ENCODE data around the gene TPH2. TPM values are rescaled to one million over a fixed set of nuclear protein-coding genes. Genes with fewer than 3 reads are reported as not detected.

TPH2 gene
- total RNA-seq, result 0.14 TPM in 1 of 2 replicates, not detected in the other

DNA sequence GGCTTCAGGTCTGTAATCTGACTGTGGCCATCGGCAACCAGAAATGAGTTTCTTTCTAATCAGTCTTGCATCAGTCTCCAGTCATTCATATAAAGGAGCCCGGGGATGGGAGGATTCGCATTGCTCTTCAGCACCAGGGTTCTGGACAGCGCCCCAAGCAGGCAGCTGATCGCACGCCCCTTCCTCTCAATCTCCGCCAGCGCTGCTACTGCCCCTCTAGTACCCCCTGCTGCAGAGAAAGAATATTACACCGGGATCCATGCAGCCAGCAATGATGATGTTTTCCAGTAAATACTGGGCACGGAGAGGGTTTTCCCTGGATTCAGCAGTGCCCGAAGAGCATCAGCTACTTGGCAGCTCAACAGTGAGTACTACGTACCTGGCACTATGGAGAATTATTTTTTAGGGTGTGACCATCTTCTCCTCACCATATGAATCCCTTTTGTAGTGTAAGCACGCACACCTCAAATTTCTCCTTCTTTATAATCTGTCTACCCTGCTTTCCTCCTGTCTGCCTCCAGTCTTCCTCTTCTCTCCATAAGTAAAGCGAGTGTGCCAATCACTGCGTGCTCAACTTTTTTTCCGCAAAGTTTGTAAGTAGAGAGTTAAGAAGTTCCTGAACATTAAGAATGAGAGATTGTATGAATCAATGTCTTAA, at the start of gene TPH2:
Gene TPH2 (plus strand): TSS at position 118 of the 658 bp plus-strand sequence. CDS start 142 bp downstream, at position 260.
- peak; percentile 30 for DNase-seq (ENCODE audit: low read depth, low spot score)

- no peak for DNase-seq (ENCODE audit: low read depth, low spot score)
These were observed 48.2 kb upstream of the TPH2 start for GRCh38 chr12:71890475-71890874.

- no peak for DNase-seq (ENCODE audit: low read depth, low spot score)
These were observed 46.6 kb upstream of the TPH2 start for GRCh38 chr12:71892059-71892458.

- DNase-seq (ENCODE audit: low read depth, low spot score), result no peak
These were observed 42.3 kb upstream of the TPH2 start for GRCh38 chr12:71896205-71896882.

DNA sequence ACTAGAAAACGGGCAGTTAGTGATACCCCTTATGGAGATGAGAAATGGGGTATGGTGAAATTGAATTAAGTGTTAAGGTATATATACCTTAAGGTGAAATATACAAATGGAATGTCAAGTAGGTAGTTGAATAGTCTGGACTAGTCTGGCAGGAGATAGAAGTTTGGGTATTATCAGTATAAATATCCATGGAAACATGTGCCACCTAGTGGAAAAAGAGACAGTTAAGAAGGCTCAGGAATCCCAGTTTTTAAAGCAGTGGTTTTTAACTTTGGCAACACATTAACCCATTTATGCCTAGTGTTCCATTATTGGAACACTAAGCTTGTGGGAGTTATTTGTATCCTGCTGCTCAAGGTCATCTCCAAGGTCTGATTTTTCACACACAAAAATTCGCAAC, 38.6 kb upstream of the TPH2 start:
- DNase-seq (ENCODE audit: low read depth, low spot score), result no peak

GRCh38 chr12:71904629-71905028, 34.0 kb upstream of the TPH2 start:
- DNase-seq (ENCODE audit: low read depth, low spot score), result no peak

DNA sequence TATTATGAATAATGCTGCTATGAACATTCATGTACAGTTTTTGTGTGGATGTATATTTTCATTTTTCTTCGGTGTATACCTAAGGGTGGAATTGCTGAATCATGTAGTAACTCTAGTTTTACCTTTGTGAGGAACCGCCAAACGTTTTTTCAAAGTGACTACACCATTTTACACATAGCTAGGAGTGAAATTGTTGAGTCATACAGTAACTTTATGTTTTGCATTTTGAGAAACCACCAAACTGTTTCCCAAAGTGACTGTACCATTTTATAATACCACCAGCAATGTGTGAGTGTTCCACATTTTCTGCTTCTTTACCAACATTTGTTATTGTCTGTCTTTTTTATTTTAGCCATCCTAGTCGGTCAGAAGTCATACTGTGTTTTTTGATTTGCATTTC, 3.1 kb upstream of the TPH2 start:
- no peak for DNase-seq (ENCODE audit: low read depth, low spot score)

GRCh38 chr12:71940068-71940467, 1.4 kb downstream of the TPH2 start:
- no peak for DNase-seq (ENCODE audit: low read depth, low spot score)

DNA sequence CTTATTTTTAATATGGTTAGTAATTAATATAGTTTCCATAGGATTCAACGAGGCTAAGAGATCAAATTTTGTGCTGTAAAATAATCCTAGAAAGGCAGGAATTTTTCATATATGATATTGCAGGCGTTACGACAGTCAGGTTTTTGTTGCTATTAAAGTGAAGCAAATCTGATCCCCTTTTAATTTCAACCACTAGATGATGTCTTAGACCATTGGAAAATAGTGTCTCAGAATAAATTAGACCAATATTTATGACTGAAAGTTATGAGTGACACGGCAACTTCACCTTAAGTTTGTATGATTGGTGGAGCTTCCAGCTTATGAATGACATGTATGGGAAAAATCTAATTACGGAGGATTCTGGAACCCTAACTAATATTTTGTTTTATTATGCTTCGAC, 2.5 kb downstream of the TPH2 start:
- DNase-seq (ENCODE audit: low read depth, low spot score), result no peak

- DNase-seq (ENCODE audit: low read depth, low spot score), result no peak
These were observed 3.6 kb downstream of the TPH2 start for GRCh38 chr12:71942259-71942658.

- DNase-seq (ENCODE audit: low read depth, low spot score), result no peak
These were observed 4.1 kb downstream of the TPH2 start for GRCh38 chr12:71942703-71943102.

GRCh38 chr12:71945121-71945520, 6.5 kb downstream of the TPH2 start:
- no peak for DNase-seq (ENCODE audit: low read depth, low spot score)

DNA sequence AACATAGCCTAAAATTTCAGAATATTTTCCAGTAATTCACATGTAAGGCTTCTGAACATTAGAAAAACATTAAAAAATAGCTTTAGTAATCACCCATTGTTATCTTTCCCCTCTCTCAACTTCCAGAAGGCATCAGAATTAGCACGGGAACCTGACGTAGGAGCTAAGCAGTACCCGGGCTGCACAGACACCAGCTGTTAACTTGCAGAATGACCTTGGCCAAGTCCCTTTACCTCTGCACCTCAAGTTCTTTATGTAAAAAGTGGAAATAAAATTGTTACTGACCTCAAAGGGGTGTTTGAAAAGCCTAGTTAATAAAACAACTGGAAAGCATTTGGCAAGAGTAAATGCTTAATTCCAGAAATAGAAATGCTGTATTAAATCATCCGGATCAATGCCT, 7.2 kb downstream of the TPH2 start:
- no peak for DNase-seq (ENCODE audit: low read depth, low spot score)

- DNase-seq (ENCODE audit: low read depth, low spot score), result no peak
These were observed 9.0 kb downstream of the TPH2 start for GRCh38 chr12:71947645-71948105.

- no peak for DNase-seq (ENCODE audit: low read depth, low spot score)
These were observed 9.7 kb downstream of the TPH2 start for GRCh38 chr12:71948390-71948789.

DNA sequence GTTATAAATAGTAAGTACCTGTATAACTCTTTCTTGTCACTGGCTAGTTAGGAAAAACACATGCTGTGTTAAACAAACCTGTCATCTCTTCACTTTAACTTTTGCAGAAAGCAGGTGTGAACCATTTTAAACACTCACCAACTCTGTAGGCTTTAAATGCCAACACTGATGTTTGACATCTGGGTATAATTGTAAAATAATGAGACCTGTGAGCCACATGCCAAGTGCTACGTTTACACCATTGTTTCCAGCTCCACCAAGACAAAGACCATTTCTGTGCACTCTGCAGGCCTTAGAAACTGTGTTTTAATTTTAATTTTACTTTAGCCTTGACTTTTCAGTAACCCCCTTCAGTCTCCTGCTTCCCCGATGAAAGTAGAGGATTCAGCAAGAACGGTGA, 11.0 kb downstream of the TPH2 start:
- DNase-seq (ENCODE audit: low read depth, low spot score), result no peak

GRCh38 chr12:71950404-71950803, 11.8 kb downstream of the TPH2 start:
- DNase-seq (ENCODE audit: low read depth, low spot score), result no peak

- no peak for DNase-seq (ENCODE audit: low read depth, low spot score)
These were observed 12.2 kb downstream of the TPH2 start for GRCh38 chr12:71950819-71951218.

- no peak for DNase-seq (ENCODE audit: low read depth, low spot score)
These were observed 15.6 kb downstream of the TPH2 start for GRCh38 chr12:71954083-71954778.

DNA sequence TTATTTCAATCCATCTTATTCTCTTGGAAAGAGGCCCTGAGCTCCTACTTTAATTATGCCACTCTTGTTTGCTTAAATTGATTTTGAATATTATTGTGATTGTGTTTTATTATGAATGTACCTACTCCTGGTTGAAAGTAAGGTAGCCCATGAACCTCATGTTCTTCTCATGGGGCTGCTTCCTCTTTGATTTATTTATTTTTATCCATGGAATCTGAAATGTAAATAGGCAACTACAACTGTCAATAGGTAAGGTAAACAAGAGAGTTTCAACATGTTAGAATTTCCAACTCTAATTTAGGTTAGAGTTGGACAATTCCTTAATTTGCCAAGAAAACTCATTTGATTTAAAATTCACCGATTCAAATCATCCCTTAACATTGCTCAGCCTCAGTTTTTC, 16.2 kb downstream of the TPH2 start:
- DNase-seq (ENCODE audit: low read depth, low spot score), result no peak

GRCh38 chr12:71955970-71956369, 17.3 kb downstream of the TPH2 start:
- no peak for DNase-seq (ENCODE audit: low read depth, low spot score)

GRCh38 chr12:71958056-71958455, 19.4 kb downstream of the TPH2 start:
- no peak for DNase-seq (ENCODE audit: low read depth, low spot score)

DNA sequence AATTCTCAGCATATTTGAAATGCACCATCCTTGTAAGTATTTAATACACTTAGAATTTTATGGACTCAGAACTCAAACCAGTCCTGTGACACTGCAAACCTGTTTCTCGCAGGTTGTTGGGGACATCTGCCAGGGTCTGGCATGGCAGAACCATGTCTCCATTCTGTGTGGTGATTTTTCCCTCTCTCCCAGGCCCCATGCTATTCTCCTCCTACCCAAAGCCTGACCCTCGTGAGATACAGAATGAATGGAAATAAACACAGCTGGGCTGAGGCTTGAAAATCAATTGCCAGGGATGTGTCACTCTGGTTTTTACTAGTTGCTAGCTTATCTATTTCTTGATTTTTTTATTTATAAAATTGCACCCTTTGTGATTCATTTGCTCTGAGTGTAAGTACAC, 19.8 kb downstream of the TPH2 start:
- no peak for DNase-seq (ENCODE audit: low read depth, low spot score)
